ENCODE data around the gene PDE1C.

Gene PDE1C

GRCh38 chr7:32059289-32060011, 10.8 kb downstream of the PDE1C start:
- TF ChIP-seq CTCF (IDR thresholded peaks at IDR 0.05; ENCODE audit: low read depth, low read length, missing control alignments): no peak
- no peak for DNase-seq (ENCODE audit: low read depth)
- H3K4me3 ChIP-seq (ENCODE audit: low read depth, low read length): no peak overlapping the region

GRCh38 chr7:32058002-32058401, 12.2 kb downstream of the PDE1C start:
- no peak for DNase-seq (ENCODE audit: low read depth)
- H3K4me3 ChIP-seq (ENCODE audit: low read depth, low read length): no peak overlapping the region
- no peak for TF ChIP-seq CTCF (IDR thresholded peaks at IDR 0.05; ENCODE audit: low read depth, low read length, missing control alignments)

GRCh38 chr7:32056767-32057166, 13.4 kb downstream of the PDE1C start:
- TF ChIP-seq CTCF (IDR thresholded peaks at IDR 0.05; ENCODE audit: low read depth, low read length, missing control alignments): no peak
- H3K4me3 ChIP-seq (ENCODE audit: low read depth, low read length): no peak overlapping the region
- no peak for DNase-seq (ENCODE audit: low read depth)

- TF ChIP-seq CTCF (IDR thresholded peaks at IDR 0.05; ENCODE audit: low read depth, low read length, missing control alignments): no peak
- DNase-seq (ENCODE audit: low read depth): no peak
- no peak overlapping the region for H3K4me3 ChIP-seq (ENCODE audit: low read depth, low read length)
These were observed 17.0 kb downstream of the PDE1C start for GRCh38 chr7:32053204-32053603.

GRCh38 chr7:32051128-32051527, 19.1 kb downstream of the PDE1C start:
- DNase-seq (ENCODE audit: low read depth): no peak
- no peak for TF ChIP-seq CTCF (IDR thresholded peaks at IDR 0.05; ENCODE audit: low read depth, low read length, missing control alignments)

GRCh38 chr7:32049599-32049998, 20.6 kb downstream of the PDE1C start:
- no peak overlapping the region for H3K4me3 ChIP-seq (ENCODE audit: low read depth, low read length)
- TF ChIP-seq CTCF (IDR thresholded peaks at IDR 0.05; ENCODE audit: low read depth, low read length, missing control alignments): no peak
- DNase-seq (ENCODE audit: low read depth): no peak

More at GRCh38 chr7:32051128-32051527, 19.1 kb downstream of the PDE1C start:
- H3K4me3 ChIP-seq (ENCODE audit: low read depth, low read length): no peak overlapping the region

GRCh38 chr7:32048970-32049491, 21.2 kb downstream of the PDE1C start:
- DNase-seq (ENCODE audit: low read depth): no peak
- TF ChIP-seq CTCF (IDR thresholded peaks at IDR 0.05; ENCODE audit: low read depth, low read length, missing control alignments): no peak
- no peak overlapping the region for H3K4me3 ChIP-seq (ENCODE audit: low read depth, low read length)
